Chondrocyte (in vitro differentiated cells): ENCODE measurements around the gene LRRC31. TPM values are rescaled to one million over a fixed set of nuclear protein-coding genes. Genes with fewer than 3 reads are reported as not detected.

Source experiments
- DNase-seq: peaks from one replicate; pipeline ENCODE4 v3.0.0; 2021; ENCODE audit warnings: mixed read lengths, low spot score
- H3K27ac Mint-ChIP-seq: one replicate; pipeline ENCODE4 v1.8.0; 2021; ENCODE audit warnings: mild to moderate bottlenecking, moderate library complexity, mixed read lengths; ENCODE audit not compliant: unreplicated experiment
- H3K27me3 Mint-ChIP-seq: 2 replicates; pipeline ENCODE4 v1.8.0; 2021; ENCODE audit warnings: low read depth, mixed read lengths
- H3K36me3 Mint-ChIP-seq: 2 replicates; pipeline ENCODE4 v1.8.0; 2021; ENCODE audit warnings: low read depth, mixed read lengths
- H3K4me1 Mint-ChIP-seq: 2 replicates; pipeline ENCODE4 v1.8.0; 2021; ENCODE audit warnings: low read depth, mild to moderate bottlenecking, mixed read lengths
- H3K4me3 Mint-ChIP-seq: one replicate; pipeline ENCODE4 v1.8.0; 2021; ENCODE audit warnings: mild to moderate bottlenecking, moderate library complexity, mixed read lengths; ENCODE audit not compliant: unreplicated experiment
- H3K9me3 Mint-ChIP-seq: 2 replicates; pipeline ENCODE4 v1.8.0; 2021; ENCODE audit warnings: low read depth, mixed read lengths
- CTCF ChIP-seq: fragments of 200-600 bp; sonication (generic); IDR thresholded peaks from 2 replicates; pipeline ENCODE4 v1.5.0; 2021; ENCODE audit warnings: antibody characterized with exemption, mild to moderate bottlenecking, moderate library complexity
- total RNA-seq: library from RNA; stranded (reverse); gene quantifications from 3 replicates; pipeline ENCODE4 v1.2.1, GENCODE V29; 2021

Gene LRRC31
- total RNA-seq, 1 donor from 2014 or later: not detected

- H3K4me3 Mint-ChIP-seq: no peak overlapping the region
- H3K9me3 Mint-ChIP-seq: no peaks in the 10 kb centered on the region
- no peak for TF ChIP-seq CTCF
- DNase-seq: no peak
- no peak overlapping the region for H3K27ac Mint-ChIP-seq
- H3K27me3 Mint-ChIP-seq: no peaks in the 10 kb centered on the region
- H3K36me3 Mint-ChIP-seq: peaks cover 15% of the 10 kb centered on the region
- no peaks in the 10 kb centered on the region for H3K4me1 Mint-ChIP-seq
These were observed 79.5 kb downstream of the LRRC31 start for GRCh38 chr3:169790219-169790618.

Other genes starting within 250 kb of the LRRC31 start
- 4.6 to 11.4 TPM (median 5.2 TPM) in 3 replicates for gene MECOM, start 206.2 kb downstream of the LRRC31 start, total RNA-seq
- gene TERC, start 104.9 kb downstream of the LRRC31 start, total RNA-seq: 0.99 to 1.4 TPM in 2 of 3 replicates, not detected in the other
- gene ACTRT3, start 100.4 kb downstream of the LRRC31 start, total RNA-seq: 3.6 to 5.7 TPM (median 4.6 TPM) in 3 replicates
- 12.2 to 16.5 TPM (median 14.3 TPM) in 3 replicates for gene MYNN, start 96.5 kb downstream of the LRRC31 start, total RNA-seq
- gene LRRIQ4, start 57.1 kb downstream of the LRRC31 start, total RNA-seq: not detected in 3 replicates
- 1.5 to 2.2 TPM (median 1.9 TPM) in 3 replicates for gene LRRC34, start 57.0 kb downstream of the LRRC31 start, total RNA-seq
- not detected in 3 replicates for gene SAMD7, start 41.6 kb upstream of the LRRC31 start, total RNA-seq
- 99.2 to 128 TPM (median 106 TPM) in 3 replicates for gene SEC62, start 96.9 kb upstream of the LRRC31 start, total RNA-seq
- gene GPR160, start 168.1 kb upstream of the LRRC31 start, total RNA-seq: 0.37 to 0.60 TPM (median 0.49 TPM) in 3 replicates